Tibial nerve (tissue), 4 donors: ENCODE results near the gene SMIM8.

ENCODE experiments used
- EP300 ChIP-seq, 2 donors: sonication (generic); formaldehyde crosslinking; IDR thresholded peaks; one replicate each; pipeline ENCODE4 v1.6.1; 2017; ENCODE audit warnings: antibody characterized with exemption in 2 of 2, mild to moderate bottlenecking in 1 of 2
- POLR2A ChIP-seq, 2 donors: fragments of 450-650 bp; IDR thresholded peaks; one replicate each; pipeline ENCODE4 v1.6.1; 2017; ENCODE audit warnings: antibody characterized with exemption in 2 of 2, mild to moderate bottlenecking in 2 of 2, moderate library complexity in 2 of 2
- TF ChIP-seq, protein P1 (sequence below), 5 experiments: fragments of 200-600 bp in 3 of 5; fragments of 450-650 bp in 2 of 5; sonication (generic) in 3 of 5; IDR thresholded peaks; one replicate each; pipeline ENCODE4 v1.5.1; 2016 to 2019; ENCODE audit warnings: antibody characterized with exemption in 5 of 5, mild to moderate bottlenecking in 3 of 5, moderate library complexity in 2 of 5

GRCh38 chr6:87281426-87281825, 41.0 kb upstream of the SMIM8 start:
- TF ChIP-seq, protein P1, sequence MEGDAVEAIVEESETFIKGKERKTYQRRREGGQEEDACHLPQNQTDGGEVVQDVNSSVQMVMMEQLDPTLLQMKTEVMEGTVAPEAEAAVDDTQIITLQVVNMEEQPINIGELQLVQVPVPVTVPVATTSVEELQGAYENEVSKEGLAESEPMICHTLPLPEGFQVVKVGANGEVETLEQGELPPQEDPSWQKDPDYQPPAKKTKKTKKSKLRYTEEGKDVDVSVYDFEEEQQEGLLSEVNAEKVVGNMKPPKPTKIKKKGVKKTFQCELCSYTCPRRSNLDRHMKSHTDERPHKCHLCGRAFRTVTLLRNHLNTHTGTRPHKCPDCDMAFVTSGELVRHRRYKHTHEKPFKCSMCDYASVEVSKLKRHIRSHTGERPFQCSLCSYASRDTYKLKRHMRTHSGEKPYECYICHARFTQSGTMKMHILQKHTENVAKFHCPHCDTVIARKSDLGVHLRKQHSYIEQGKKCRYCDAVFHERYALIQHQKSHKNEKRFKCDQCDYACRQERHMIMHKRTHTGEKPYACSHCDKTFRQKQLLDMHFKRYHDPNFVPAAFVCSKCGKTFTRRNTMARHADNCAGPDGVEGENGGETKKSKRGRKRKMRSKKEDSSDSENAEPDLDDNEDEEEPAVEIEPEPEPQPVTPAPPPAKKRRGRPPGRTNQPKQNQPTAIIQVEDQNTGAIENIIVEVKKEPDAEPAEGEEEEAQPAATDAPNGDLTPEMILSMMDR (IDR thresholded peaks at IDR 0.05) = no peak
- TF ChIP-seq POLR2A (IDR thresholded peaks at IDR 0.05) (no peak), EP300 (IDR thresholded peaks at IDR 0.05) (no peak)
